Stimulated activated CD4-positive, alpha-beta T cell treated with anti-CD3 and anti-CD28 coated beads, Interleukin-12 subunit alpha, Interleukin-12 subunit beta, amount 100 ng/mL, for 48 hours (primary cell): ENCODE measurements around the gene PRKAR1B.

Experiments used
- DNase-seq, 3 donors: peaks; one replicate each; pipeline ENCODE4 v3.0.0-alpha.2; 2020; ENCODE audit warnings: low read depth in 2 of 3, low spot score in 1 of 3

PRKAR1B gene

GRCh38 chr7:501526-501925, 225.6 kb downstream of the PRKAR1B start:
- no peak for DNase-seq

- DNase-seq = no peak
Observed at GRCh38 chr7:500521-501420, 226.3 kb downstream of the PRKAR1B start.

- DNase-seq = no peak
Observed at GRCh38 chr7:499853-500485, 227.1 kb downstream of the PRKAR1B start.
